Prostate gland (tissue), 2 donors: ENCODE data around the gene ACSF3. TPM values are rescaled to one million over a fixed set of nuclear protein-coding genes. Genes with fewer than 3 reads are reported as not detected.

Source experiments
- DNase-seq: peaks from one replicate; pipeline ENCODE4 v3.0.0-alpha.2; 2019; ENCODE audit warnings: low spot score
- H3K27ac ChIP-seq, 2 donors: fragments of 200-600 bp; sonication (generic); 2 replicates each; pipeline ENCODE4 v1.5.1; 2017 to 2019
- H3K27me3 ChIP-seq: fragments of 200-600 bp; sonication (generic); replicated peaks from 2 replicates; pipeline ENCODE4 v1.5.1; 2019; ENCODE audit not compliant: insufficient read depth
- H3K36me3 ChIP-seq, 2 donors: fragments of 200-600 bp; sonication (generic); 1 replicate in 1 of 2; 2 replicates in 1 of 2; pipeline versions ENCODE4 v1.5.1 to v1.8.1; 2017 to 2019
- H3K4me1 ChIP-seq: fragments of 200-600 bp; sonication (generic); replicated peaks from 2 replicates; pipeline ENCODE4 v1.5.1; 2019
- H3K4me3 ChIP-seq, 2 donors: fragments of 200-600 bp; sonication (generic); 2 replicates each; pipeline ENCODE4 v1.5.1; 2017 to 2019
- H3K9me3 ChIP-seq: fragments of 200-600 bp; sonication (generic); 2 replicates; pipeline ENCODE4 v1.5.1; 2017
- POLR2A ChIP-seq: fragments of 450-650 bp; IDR thresholded peaks from one replicate; pipeline ENCODE4 v1.6.1; 2016; ENCODE audit warnings: antibody characterized with exemption, mild to moderate bottlenecking
- POLR2AphosphoS5 ChIP-seq: sonication (generic); formaldehyde crosslinking; IDR thresholded peaks from one replicate; pipeline ENCODE4 v1.6.1; 2017; ENCODE audit warnings: antibody characterized with exemption
- WGBS: methylation state at CpG from one replicate; pipeline ENCODE4 v1.1.5; 2018; 5-methylcytosine and 5-hydroxymethylcytosine counted together
- intact Hi-C: fragments of 100-400 bp; cut with DNase I; formaldehyde crosslinking; loops from one replicate; pipeline ENCODE4 v1.14.2; 2022
- total RNA-seq, 2 donors: library from RNA; depleted of rRNA; stranded (reverse); fragments of >200 nt; gene quantifications; one replicate each; pipeline ENCODE4 v1.1.0, GENCODE V29; 2016
- TF ChIP-seq, protein P1 (sequence below), 4 experiments: fragments of 200-600 bp in 2 of 4; fragments of 450-650 bp in 2 of 4; sonication (generic) in 2 of 4; IDR thresholded peaks; 1 replicate in 3 of 4; 2 replicates in 1 of 4; pipeline ENCODE4 v1.5.1; 2016 to 2019; ENCODE audit warnings: antibody characterized with exemption in 4 of 4, mild to moderate bottlenecking in 2 of 4, moderate library complexity in 2 of 4

ACSF3 gene
- total RNA-seq, 2 donors from 2014 or later: 42.1 to 80.5 TPM

DNA sequence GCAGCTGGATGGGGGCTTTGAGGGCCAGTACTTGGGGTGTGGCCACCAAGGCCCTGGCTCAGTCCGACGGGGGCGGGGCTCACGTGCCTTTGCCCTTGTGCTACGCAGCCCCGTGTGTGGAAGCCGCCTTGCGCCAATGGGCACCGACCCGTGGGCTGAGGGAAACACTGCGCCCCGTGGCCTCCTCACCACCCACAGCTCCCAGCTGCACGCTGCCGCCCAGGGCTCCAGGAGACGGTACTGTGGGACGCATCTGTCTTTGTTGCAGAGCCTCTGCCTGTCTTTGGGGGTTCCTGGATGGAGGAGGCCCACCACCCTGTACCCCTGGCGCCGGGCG, 85.5 kb downstream of the ACSF3 start:
- Histone ChIP-seq H3K27me3 (no peaks in the 10 kb centered on the region), H3K9me3 (no peaks in the 10 kb centered on the region), H3K4me3 (no peak overlapping the region), H3K27ac (no peak overlapping the region), H3K4me1 (no peaks in the 10 kb centered on the region), H3K36me3 (no peaks in the 10 kb centered on the region)
- intact Hi-C loops: loop anchor here (10.0 kb wide), 1 partner anchor 444 kb away; no protein-coding TSS in a partner anchor
- DNase-seq: no peak
- TF ChIP-seq POLR2A (no peak), POLR2AphosphoS5 (no peak)
- TF ChIP-seq, protein P1, sequence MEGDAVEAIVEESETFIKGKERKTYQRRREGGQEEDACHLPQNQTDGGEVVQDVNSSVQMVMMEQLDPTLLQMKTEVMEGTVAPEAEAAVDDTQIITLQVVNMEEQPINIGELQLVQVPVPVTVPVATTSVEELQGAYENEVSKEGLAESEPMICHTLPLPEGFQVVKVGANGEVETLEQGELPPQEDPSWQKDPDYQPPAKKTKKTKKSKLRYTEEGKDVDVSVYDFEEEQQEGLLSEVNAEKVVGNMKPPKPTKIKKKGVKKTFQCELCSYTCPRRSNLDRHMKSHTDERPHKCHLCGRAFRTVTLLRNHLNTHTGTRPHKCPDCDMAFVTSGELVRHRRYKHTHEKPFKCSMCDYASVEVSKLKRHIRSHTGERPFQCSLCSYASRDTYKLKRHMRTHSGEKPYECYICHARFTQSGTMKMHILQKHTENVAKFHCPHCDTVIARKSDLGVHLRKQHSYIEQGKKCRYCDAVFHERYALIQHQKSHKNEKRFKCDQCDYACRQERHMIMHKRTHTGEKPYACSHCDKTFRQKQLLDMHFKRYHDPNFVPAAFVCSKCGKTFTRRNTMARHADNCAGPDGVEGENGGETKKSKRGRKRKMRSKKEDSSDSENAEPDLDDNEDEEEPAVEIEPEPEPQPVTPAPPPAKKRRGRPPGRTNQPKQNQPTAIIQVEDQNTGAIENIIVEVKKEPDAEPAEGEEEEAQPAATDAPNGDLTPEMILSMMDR (IDR thresholded peaks at IDR 0.05): no peak
- 85% methylated on average over 16 of the region's 19 CpGs for WGBS

DNA sequence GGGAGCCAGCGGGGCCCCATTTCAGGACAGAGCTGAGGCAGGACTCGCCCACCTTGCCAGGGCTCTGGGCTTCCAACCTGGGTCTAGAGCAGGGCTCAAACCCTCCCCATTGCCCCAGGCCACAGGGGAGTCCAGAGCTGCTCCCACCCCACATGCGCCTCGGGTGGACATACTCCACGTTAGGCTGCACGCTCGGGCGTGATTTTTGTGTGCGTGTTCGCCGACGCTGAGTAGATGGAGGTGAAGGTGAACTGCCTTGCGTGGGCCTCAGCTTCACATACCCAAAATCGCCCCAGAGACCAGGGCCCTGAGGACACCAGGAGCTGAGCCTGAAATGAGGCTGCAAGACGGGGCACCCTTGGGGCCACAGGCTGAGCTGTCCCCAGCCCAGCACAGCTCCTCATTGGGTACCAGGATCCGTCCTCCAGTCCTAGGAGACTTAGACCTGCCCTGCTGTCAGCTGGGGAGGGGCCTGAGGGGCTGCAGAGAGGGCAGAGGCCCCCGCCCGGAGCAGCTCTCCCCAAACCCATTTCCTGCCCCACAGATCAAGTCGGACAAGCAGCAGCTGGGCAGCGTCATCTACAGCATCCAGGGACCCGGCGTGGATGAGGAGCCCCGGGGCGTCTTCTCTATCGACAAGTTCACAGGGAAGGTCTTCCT, 86.1 kb downstream of the ACSF3 start:
- no peak for TF ChIP-seq POLR2A
- no peak for TF ChIP-seq POLR2AphosphoS5
- TF ChIP-seq, protein P1 (IDR thresholded peaks at IDR 0.05): no peak
- Histone ChIP-seq H3K27ac (no peak overlapping the region), H3K9me3 (no peaks in the 10 kb centered on the region), H3K4me3 (no peak overlapping the region), H3K36me3 (no peaks in the 10 kb centered on the region), H3K4me1 (no peaks in the 10 kb centered on the region), H3K27me3 (no peaks in the 10 kb centered on the region)
- WGBS: 82% methylated on average over 25 of the region's 25 CpGs
- no peak for DNase-seq
- intact Hi-C loops: loop anchor here (10.0 kb wide), 1 partner anchor 445 kb away; no protein-coding TSS in a partner anchor

DNA sequence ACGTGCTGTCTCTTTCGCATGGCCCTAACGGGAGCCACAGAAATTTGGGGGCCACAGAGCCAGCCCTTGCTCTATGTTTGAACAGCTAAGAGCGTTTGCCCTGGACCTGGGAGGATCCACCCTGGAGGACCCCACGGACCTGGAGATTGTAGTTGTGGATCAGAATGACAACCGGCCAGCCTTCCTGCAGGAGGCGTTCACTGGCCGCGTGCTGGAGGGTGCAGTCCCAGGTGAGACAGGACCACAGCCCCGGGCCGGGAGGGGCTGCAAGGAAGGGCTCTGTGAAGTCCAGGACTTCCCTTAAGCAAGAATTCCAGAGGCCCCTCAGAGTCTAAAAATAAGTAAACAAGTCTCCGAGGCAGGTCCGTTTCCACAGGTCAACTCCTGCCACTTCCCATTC, 89.8 kb downstream of the ACSF3 start:
- intact Hi-C loops: no loop called here
- H3K9me3 ChIP-seq: no peaks in the 10 kb centered on the region
- H3K36me3 ChIP-seq: no peaks in the 10 kb centered on the region
- H3K4me1 ChIP-seq: no peaks in the 10 kb centered on the region
- 34% methylated on average over 13 of the region's 13 CpGs for WGBS
- TF ChIP-seq, protein P1 (IDR thresholded peaks at IDR 0.05): no peak
- no peak for TF ChIP-seq POLR2AphosphoS5
- TF ChIP-seq POLR2A: no peak
- no peak overlapping the region for H3K27ac ChIP-seq
- no peaks in the 10 kb centered on the region for H3K27me3 ChIP-seq
- no peak for DNase-seq
- H3K4me3 ChIP-seq: no peak overlapping the region

DNA sequence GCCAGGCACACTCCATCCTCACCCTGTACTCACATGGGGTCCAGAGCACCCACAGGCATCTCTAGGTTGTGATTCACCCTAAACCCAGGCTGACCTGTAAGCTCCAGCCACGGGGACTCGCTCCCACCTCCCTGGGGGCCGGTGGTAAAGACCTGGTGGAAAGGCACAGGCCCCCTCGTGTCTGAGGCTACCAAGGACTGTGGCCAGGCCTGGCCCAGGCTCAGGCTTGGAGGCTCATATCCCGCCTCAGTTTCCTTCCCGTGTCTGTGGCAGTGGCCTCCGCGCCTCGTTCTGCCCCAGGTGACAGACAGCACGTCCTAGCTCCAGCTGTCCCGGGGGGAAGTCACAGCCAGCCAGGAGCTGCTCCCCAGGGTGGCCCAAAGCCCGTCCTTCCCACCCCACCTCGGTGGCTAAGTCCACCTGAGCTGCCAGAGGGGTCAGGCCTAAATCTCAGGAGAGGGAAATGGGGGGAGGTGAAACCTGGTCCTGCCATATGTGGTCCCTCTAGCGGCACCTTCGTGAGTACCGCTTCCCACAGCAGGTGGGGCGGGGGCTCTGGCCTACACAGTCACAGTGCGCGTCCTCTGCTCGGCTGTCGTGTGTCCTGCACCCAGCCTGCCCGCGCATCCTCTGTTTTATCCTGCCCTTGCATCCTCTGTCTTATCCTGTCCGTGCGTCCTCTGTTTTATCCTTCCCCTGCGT, 90.5 kb downstream of the ACSF3 start:
- DNase-seq: no peak
- Histone ChIP-seq H3K4me3 (no peak overlapping the region), H3K36me3 (no peaks in the 10 kb centered on the region), H3K9me3 (no peaks in the 10 kb centered on the region), H3K4me1 (no peaks in the 10 kb centered on the region), H3K27me3 (no peaks in the 10 kb centered on the region), H3K27ac (no peak overlapping the region)
- no peak for TF ChIP-seq POLR2AphosphoS5
- TF ChIP-seq, protein P1 (IDR thresholded peaks at IDR 0.05): no peak
- no peak for TF ChIP-seq POLR2A
- intact Hi-C loops: no loop called here
- WGBS: 70% methylated on average over 26 of the region's 26 CpGs

DNA sequence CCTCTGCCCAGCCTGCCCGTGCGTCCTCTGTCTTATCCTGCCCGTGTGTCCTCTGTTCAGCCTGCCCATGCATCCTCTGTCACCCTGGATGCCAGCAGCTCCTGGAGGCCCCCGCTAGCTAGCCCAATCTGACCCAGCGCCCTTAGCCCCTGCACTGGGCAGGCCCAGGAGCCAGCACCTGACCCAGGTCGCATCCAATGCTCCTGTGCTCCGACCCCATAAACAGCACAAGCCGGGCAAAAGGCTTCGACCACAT, 91.0 kb downstream of the ACSF3 start:
- no peak overlapping the region for H3K4me3 ChIP-seq
- no peak overlapping the region for H3K27ac ChIP-seq
- no peaks in the 10 kb centered on the region for H3K36me3 ChIP-seq
- no peaks in the 10 kb centered on the region for H3K4me1 ChIP-seq
- TF ChIP-seq, protein P1 (IDR thresholded peaks at IDR 0.05): no peak
- no peak for TF ChIP-seq POLR2A
- TF ChIP-seq POLR2AphosphoS5: no peak
- 83% methylated on average over 9 of the region's 9 CpGs for WGBS
- DNase-seq: no peak
- no peaks in the 10 kb centered on the region for H3K9me3 ChIP-seq
- H3K27me3 ChIP-seq: no peaks in the 10 kb centered on the region
- intact Hi-C loops: no loop called here
